Superior temporal gyrus (tissue), 1 donor: ENCODE results near the gene TRABD.
"Not testable (repeated sequence)": the region's sequence is repeated elsewhere in the genome, so short reads cannot be mapped to it uniquely, and the experiment has no call there.

Experiments
- DNase-seq: peaks from one replicate; pipeline ENCODE4 v3.0.0-alpha.2; 2016; ENCODE audit errors: extremely low spot score

The TRABD gene

GRCh38 chr22:50151571-50152537 lies 33.9 kb upstream of the TRABD start:
- no peak for DNase-seq

DNA sequence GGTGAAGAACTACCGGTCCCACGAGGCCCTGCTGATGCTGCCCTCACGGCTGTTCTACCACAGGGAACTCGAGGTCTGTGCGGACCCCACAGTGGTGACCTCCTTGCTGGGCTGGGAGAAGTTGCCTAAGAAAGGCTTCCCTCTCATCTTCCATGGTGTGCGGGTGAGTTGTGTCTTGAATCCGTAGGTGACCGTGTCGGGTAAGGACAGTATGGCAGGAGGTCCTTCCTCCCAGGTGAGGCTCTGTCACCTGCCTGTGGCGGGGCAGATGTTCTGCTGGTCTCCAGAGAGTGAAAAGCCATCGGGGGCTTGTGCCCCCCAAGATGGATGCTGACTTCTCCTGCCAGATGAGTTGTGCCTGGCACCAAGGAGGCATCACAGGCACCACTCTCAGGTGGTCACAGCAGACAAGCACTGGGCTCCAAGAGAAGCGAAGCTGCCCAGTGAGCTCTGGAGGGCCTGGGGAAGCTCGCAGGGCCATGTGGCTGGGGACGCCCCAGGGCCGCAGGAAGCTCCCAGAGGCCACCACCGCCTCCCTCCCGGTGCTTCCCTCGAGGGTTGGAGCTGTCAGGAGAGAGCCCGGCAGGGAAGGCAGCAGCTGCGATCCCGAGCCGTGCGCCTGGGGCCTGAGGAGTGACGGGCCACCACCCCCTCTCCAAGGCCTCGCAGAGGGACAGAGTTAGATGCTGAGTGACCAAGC lies 32.5 kb upstream of the TRABD start:
- DNase-seq, result no peak

GRCh38 chr22:50153756-50154140 lies 32.0 kb upstream of the TRABD start:
- no peak for DNase-seq

GRCh38 chr22:50157709-50158375 lies 27.9 kb upstream of the TRABD start:
- no peak for DNase-seq

GRCh38 chr22:50160947-50161346 lies 24.8 kb upstream of the TRABD start:
- no peak for DNase-seq

GRCh38 chr22:50161508-50162390 lies 24.0 kb upstream of the TRABD start:
- no peak for DNase-seq

GRCh38 chr22:50162391-50162956 lies 23.2 kb upstream of the TRABD start:
- no peak for DNase-seq

- no peak for DNase-seq
Observed at GRCh38 chr22:50165436-50166123, 20.1 kb upstream of the TRABD start.

- no peak for DNase-seq
Observed at GRCh38 chr22:50167689-50168489, 17.8 kb upstream of the TRABD start.

DNA sequence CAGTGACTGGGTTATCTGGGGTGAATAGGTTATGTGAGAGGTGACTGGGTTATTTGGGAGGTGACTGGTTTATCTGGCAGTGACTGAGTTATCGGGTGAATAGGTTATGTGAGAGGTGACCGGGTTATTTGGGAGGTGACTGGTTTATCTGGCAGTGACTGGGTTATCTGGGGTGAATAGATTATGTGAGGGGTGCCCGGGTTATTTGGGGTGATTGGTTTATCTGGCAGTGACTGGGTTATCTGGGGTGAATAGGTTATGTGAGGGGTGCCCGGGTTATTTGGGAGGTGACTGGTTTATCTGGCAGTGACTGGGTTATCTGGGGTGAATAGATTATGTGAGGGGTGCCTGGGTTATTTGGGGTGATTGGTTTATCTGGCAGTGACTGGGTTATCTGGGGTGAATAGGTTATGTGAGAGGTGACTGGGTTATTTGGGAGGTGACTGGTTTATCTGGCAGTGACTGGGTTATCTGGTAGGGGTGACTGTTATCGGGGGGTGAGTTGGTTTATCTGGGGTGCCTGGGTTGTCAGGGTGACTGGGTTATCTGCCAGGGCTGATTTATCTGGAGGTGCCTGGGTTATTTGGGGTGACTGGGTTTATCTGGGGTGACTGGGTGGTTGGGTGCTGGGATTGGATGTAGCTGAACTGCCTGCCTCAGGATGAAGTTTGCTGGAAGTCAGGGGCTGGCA lies 17.1 kb upstream of the TRABD start:
- DNase-seq, result not testable (repeated sequence)

DNA sequence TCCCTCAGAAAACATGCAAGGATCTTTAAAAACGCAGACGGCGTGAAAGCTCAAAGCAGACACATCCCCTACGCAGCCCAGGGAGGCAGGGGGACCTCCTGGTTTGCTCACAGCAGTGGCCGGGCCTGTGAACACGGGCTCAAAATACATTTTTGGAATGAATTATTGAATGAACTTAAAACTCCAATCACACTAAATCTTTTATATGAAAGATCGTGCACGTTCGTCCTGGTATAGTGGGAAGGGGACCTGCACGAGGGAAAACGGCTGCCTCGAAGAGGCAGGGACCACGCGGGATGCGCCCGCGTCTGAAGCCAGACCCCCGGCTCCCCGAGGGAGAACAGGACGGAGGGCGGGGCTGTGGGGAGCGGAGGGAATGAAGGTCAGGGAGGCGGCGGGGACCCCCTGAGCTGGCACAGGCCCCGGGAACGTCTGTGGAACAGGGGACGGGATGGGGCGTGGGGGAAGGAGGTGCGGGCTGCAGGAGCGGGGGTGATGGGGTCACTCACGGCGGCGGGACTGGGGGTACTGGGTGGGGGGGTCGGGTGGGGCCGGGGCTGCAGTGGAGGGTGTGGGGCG lies 16.4 kb upstream of the TRABD start:
- DNase-seq, result no peak

- DNase-seq, result no peak
Observed at GRCh38 chr22:50169774-50170341, 15.9 kb upstream of the TRABD start.

GRCh38 chr22:50170453-50171318 lies 15.0 kb upstream of the TRABD start, which contains the start of gene PANX2:
TSS of gene PANX2 (plus strand) at chr22:50170731. CDS start at chr22:50170731, 0 bp downstream.
- DNase-seq, result no peak

- DNase-seq, result no peak
Observed at GRCh38 chr22:50171319-50171964, 14.3 kb upstream of the TRABD start.

- no peak for DNase-seq
Observed at GRCh38 chr22:50171965-50172421, 13.7 kb upstream of the TRABD start.

GRCh38 chr22:50173311-50173982 lies 12.3 kb upstream of the TRABD start:
- DNase-seq, result no peak
